Suprapubic skin (tissue), 4 donors: Measurements from ENCODE around the gene PRR36.
"Not testable (repeated sequence)": the region's sequence is repeated elsewhere in the genome, so short reads cannot be mapped to it uniquely, and the experiment has no call there.

Experiments used
- CTCF ChIP-seq, 2 donors: fragments of 200-600 bp in 1 of 2; fragments of 450-650 bp in 1 of 2; sonication (generic) in 1 of 2; IDR thresholded peaks; one replicate each; pipeline ENCODE4 v1.5.1; 2016 to 2019; ENCODE audit warnings: antibody characterized with exemption in 2 of 2, mild to moderate bottlenecking in 1 of 2, moderate library complexity in 1 of 2
- EP300 ChIP-seq: sonication (generic); formaldehyde crosslinking; IDR thresholded peaks from one replicate; pipeline ENCODE4 v1.6.1; 2017; ENCODE audit warnings: antibody characterized with exemption
- POLR2AphosphoS5 ChIP-seq, 3 donors: sonication (generic); formaldehyde crosslinking; IDR thresholded peaks; one replicate each; pipeline ENCODE4 v1.6.1; 2017; ENCODE audit warnings: antibody characterized with exemption in 3 of 3

- TF ChIP-seq CTCF (IDR thresholded peaks at IDR 0.05); EP300; POLR2AphosphoS5 (IDR thresholded peaks at IDR 0.05): not testable (repeated sequence)
These were observed 15.1 kb downstream of the PRR36 start for GRCh38 chr19:7859087-7859486.
